ENCODE data around the gene HMCN1.

HMCN1 gene

DNA sequence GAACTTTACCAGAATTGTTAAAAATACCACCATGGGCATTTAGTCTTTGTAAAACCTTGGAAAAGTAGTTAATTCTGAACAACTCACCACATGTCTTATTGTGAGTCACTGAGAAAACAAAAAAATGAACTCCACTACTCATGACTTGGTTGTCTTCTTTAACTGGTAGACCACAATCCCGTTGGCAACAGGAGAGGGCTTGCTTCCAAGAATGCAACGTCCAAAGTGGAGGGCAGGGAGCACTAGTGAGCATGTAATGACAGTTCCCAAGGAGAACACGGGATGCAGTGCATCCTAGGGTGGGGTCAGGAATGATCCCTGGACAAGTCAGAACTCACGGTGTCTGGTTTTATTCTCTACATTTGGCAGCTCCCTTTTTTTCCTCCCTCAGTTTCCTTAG, 15.2 kb upstream of the HMCN1 start:
- Histone ChIP-seq H3K9ac (ENCODE audit: low read length) (no peak overlapping the region), H3K4me3 (ENCODE audit: low read length) (no peak overlapping the region), H3K36me3 (ENCODE audit: control insufficient read depth, insufficient read depth, low read length) (no peaks in the 10 kb centered on the region), H3K4me1 (ENCODE audit: control insufficient read depth, insufficient read depth, low read length) (no peaks in the 10 kb centered on the region), H3K9me3 (ENCODE audit: control insufficient read depth, low read length) (no peaks in the 10 kb centered on the region), H3K27me3 (ENCODE audit: control insufficient read depth, insufficient read depth, low read length) (no peaks in the 10 kb centered on the region)

DNA sequence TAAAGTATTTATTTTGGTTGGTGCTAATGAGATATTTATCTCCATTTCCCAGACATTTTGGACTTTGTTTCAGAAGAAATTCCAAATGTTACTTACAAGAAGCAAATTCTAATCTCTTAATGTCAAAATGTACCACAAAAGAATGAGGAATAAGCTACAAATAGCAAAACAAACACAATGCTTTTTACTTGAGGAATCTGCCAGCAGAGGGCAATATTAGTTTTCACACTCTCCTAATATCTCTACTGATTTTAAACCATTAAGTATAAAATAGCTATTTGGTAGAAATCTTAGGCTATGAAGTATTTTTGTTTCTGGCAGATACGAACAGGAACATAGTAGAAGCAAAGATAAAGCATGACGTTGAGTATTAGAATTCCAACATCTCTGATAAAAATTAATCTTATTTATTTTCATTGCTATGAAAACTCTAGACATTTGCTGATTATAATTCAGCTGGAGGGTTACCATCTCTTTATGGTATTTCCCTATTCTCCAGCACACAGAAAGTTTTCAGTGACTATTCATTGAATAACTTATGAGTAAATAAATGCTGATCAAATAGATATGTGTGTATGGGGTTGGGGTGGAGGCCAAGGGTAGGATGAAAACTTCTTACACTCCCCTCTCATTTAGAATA, 13.4 kb upstream of the HMCN1 start:
- H3K4me3 ChIP-seq (ENCODE audit: low read length), result no peak overlapping the region
- H3K4me1 ChIP-seq (ENCODE audit: control insufficient read depth, insufficient read depth, low read length), result no peaks in the 10 kb centered on the region
- no peaks in the 10 kb centered on the region for H3K27me3 ChIP-seq (ENCODE audit: control insufficient read depth, insufficient read depth, low read length)
- no peak overlapping the region for H3K9ac ChIP-seq (ENCODE audit: low read length)
- no peaks in the 10 kb centered on the region for H3K36me3 ChIP-seq (ENCODE audit: control insufficient read depth, insufficient read depth, low read length)
- H3K9me3 ChIP-seq (ENCODE audit: control insufficient read depth, low read length), result no peaks in the 10 kb centered on the region

DNA sequence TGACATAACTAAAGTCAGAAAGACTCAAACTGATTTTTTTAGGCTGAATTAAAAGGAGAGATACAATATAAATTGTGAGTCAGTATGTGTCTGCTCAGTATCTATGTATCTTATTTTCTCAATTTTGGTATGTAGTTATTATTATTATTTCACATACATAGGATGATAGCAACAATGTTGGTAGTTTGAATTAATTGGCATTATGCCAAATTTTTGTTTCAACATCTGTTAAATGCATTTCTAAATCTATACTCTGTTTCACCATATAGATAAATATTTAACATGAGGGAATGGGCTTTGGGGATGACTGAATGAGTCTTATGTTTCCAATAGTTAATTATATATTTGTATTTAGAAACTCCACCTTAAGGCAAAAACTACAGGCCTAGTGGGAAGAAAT, 12.6 kb upstream of the HMCN1 start:
- H3K4me1 ChIP-seq (ENCODE audit: control insufficient read depth, insufficient read depth, low read length), result no peaks in the 10 kb centered on the region
- no peak overlapping the region for H3K4me3 ChIP-seq (ENCODE audit: low read length)
- H3K27me3 ChIP-seq (ENCODE audit: control insufficient read depth, insufficient read depth, low read length), result no peaks in the 10 kb centered on the region
- no peaks in the 10 kb centered on the region for H3K9me3 ChIP-seq (ENCODE audit: control insufficient read depth, low read length)
- H3K9ac ChIP-seq (ENCODE audit: low read length), result no peak overlapping the region
- H3K36me3 ChIP-seq (ENCODE audit: control insufficient read depth, insufficient read depth, low read length), result no peaks in the 10 kb centered on the region

DNA sequence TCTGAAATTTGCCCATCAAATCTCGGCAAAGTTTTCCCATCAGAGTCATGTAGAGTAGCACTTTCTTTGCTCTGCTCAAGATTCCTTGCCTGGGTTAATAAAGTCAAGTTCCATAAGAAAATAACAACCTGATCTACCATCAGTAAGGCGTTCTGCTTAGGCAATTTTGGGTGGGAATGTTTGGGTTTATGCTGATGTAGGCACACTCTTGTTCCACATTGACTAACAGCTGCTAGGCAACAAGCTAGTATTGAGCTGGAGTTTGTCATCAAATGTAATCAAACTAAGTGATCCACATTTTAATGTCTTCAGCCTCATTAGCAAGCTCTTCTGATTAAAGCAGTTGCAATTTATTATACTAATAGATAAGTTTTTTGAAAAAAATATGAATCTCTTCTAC, 12.1 kb upstream of the HMCN1 start:
- Histone ChIP-seq H3K27me3 (ENCODE audit: control insufficient read depth, insufficient read depth, low read length) (no peaks in the 10 kb centered on the region), H3K36me3 (ENCODE audit: control insufficient read depth, insufficient read depth, low read length) (no peaks in the 10 kb centered on the region), H3K4me3 (ENCODE audit: low read length) (no peak overlapping the region), H3K4me1 (ENCODE audit: control insufficient read depth, insufficient read depth, low read length) (no peaks in the 10 kb centered on the region), H3K9ac (ENCODE audit: low read length) (no peak overlapping the region), H3K9me3 (ENCODE audit: control insufficient read depth, low read length) (no peaks in the 10 kb centered on the region)

- no peaks in the 10 kb centered on the region for H3K36me3 ChIP-seq (ENCODE audit: control insufficient read depth, insufficient read depth, low read length)
- H3K9me3 ChIP-seq (ENCODE audit: control insufficient read depth, low read length), result no peaks in the 10 kb centered on the region
- no peaks in the 10 kb centered on the region for H3K4me1 ChIP-seq (ENCODE audit: control insufficient read depth, insufficient read depth, low read length)
- H3K27me3 ChIP-seq (ENCODE audit: control insufficient read depth, insufficient read depth, low read length), result peaks cover 2% of the 10 kb centered on the region
- H3K9ac ChIP-seq (ENCODE audit: low read length), result no peak overlapping the region
- H3K4me3 ChIP-seq (ENCODE audit: low read length), result no peak overlapping the region
These were observed 6.5 kb upstream of the HMCN1 start for GRCh38 chr1:185727726-185728125.

GRCh38 chr1:185731446-185731845, 2.7 kb upstream of the HMCN1 start:
- H3K36me3 ChIP-seq (ENCODE audit: control insufficient read depth, insufficient read depth, low read length), result no peaks in the 10 kb centered on the region
- peaks cover 34% of the 10 kb centered on the region for H3K27me3 ChIP-seq (ENCODE audit: control insufficient read depth, insufficient read depth, low read length)
- H3K4me1 ChIP-seq (ENCODE audit: control insufficient read depth, insufficient read depth, low read length), result peaks cover 3% of the 10 kb centered on the region
- no peaks in the 10 kb centered on the region for H3K9me3 ChIP-seq (ENCODE audit: control insufficient read depth, low read length)
- no peak overlapping the region for H3K9ac ChIP-seq (ENCODE audit: low read length)
- H3K4me3 ChIP-seq (ENCODE audit: low read length), result no peak overlapping the region

DNA sequence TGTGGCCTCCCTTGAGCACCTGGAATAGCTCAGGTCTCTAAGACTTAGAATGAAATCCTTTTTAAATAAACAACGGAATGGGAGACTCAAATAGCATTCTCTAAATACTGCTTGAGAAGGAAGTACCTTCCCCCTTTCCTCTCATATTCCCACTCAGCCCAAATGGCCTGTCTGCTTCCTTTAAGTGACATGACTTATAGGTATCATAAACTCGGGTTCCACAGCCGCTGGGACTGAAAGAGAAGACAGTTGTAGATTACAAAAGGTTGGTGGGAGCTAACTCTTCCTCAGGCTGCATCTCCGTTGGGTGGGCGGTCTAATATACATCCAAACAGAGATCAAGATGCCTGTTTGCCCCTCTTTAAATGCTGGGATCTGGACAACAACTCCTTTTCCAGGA, 1.2 kb upstream of the HMCN1 start:
- Histone ChIP-seq H3K9me3 (ENCODE audit: control insufficient read depth, low read length) (no peaks in the 10 kb centered on the region), H3K4me1 (ENCODE audit: control insufficient read depth, insufficient read depth, low read length) (peaks cover 3% of the 10 kb centered on the region), H3K9ac (ENCODE audit: low read length) (no peak overlapping the region), H3K4me3 (ENCODE audit: low read length) (no peak overlapping the region), H3K27me3 (ENCODE audit: control insufficient read depth, insufficient read depth, low read length) (peaks cover 34% of the 10 kb centered on the region), H3K36me3 (ENCODE audit: control insufficient read depth, insufficient read depth, low read length) (no peaks in the 10 kb centered on the region)

GRCh38 chr1:185734929-185735700, 924 bp downstream of the HMCN1 start:
- H3K36me3 ChIP-seq (ENCODE audit: control insufficient read depth, insufficient read depth, low read length), result no peaks in the 10 kb centered on the region
- H3K9me3 ChIP-seq (ENCODE audit: control insufficient read depth, low read length), result no peaks in the 10 kb centered on the region
- H3K27me3 ChIP-seq (ENCODE audit: control insufficient read depth, insufficient read depth, low read length), result peaks cover 34% of the 10 kb centered on the region
- H3K9ac ChIP-seq (ENCODE audit: low read length), result no peak overlapping the region
- peaks cover 3% of the 10 kb centered on the region for H3K4me1 ChIP-seq (ENCODE audit: control insufficient read depth, insufficient read depth, low read length)
- H3K4me3 ChIP-seq (ENCODE audit: low read length), result no peak overlapping the region

GRCh38 chr1:185735701-185736064, 1.5 kb downstream of the HMCN1 start:
- Histone ChIP-seq H3K36me3 (ENCODE audit: control insufficient read depth, insufficient read depth, low read length) (no peaks in the 10 kb centered on the region), H3K9ac (ENCODE audit: low read length) (no peak overlapping the region), H3K4me1 (ENCODE audit: control insufficient read depth, insufficient read depth, low read length) (peaks cover 3% of the 10 kb centered on the region), H3K9me3 (ENCODE audit: control insufficient read depth, low read length) (no peaks in the 10 kb centered on the region), H3K27me3 (ENCODE audit: control insufficient read depth, insufficient read depth, low read length) (peaks cover 34% of the 10 kb centered on the region), H3K4me3 (ENCODE audit: low read length) (no peak overlapping the region)

DNA sequence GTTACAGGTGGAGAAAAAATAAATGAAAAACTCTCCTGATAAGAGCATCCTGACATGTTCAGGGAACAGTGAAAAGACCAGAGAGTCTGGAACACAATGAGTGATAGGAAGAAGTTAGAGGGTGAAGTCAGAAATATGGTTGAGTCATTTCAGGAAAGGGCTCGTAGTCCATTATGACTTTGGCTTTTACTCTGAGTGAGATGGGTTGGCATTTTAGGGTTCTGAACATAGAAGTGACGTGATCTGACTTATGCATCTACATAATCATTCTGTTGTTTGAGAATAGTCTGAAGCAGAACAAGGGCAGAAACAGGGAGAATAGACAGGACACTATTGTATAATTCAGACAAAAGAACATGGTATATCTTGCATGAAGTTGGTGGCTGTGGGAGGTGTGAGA, 5.8 kb downstream of the HMCN1 start:
- Histone ChIP-seq H3K4me1 (ENCODE audit: control insufficient read depth, insufficient read depth, low read length) (no peaks in the 10 kb centered on the region), H3K9me3 (ENCODE audit: control insufficient read depth, low read length) (no peaks in the 10 kb centered on the region), H3K36me3 (ENCODE audit: control insufficient read depth, insufficient read depth, low read length) (no peaks in the 10 kb centered on the region), H3K4me3 (ENCODE audit: low read length) (no peak overlapping the region), H3K27me3 (ENCODE audit: control insufficient read depth, insufficient read depth, low read length) (peaks cover 10% of the 10 kb centered on the region), H3K9ac (ENCODE audit: low read length) (no peak overlapping the region)

GRCh38 chr1:185741551-185741950, 7.4 kb downstream of the HMCN1 start:
- Histone ChIP-seq H3K9ac (ENCODE audit: low read length) (no peak overlapping the region), H3K9me3 (ENCODE audit: control insufficient read depth, low read length) (no peaks in the 10 kb centered on the region), H3K4me3 (ENCODE audit: low read length) (no peak overlapping the region), H3K36me3 (ENCODE audit: control insufficient read depth, insufficient read depth, low read length) (no peaks in the 10 kb centered on the region), H3K27me3 (ENCODE audit: control insufficient read depth, insufficient read depth, low read length) (no peaks in the 10 kb centered on the region), H3K4me1 (ENCODE audit: control insufficient read depth, insufficient read depth, low read length) (no peaks in the 10 kb centered on the region)

- Histone ChIP-seq H3K9me3 (ENCODE audit: control insufficient read depth, low read length) (no peaks in the 10 kb centered on the region), H3K4me3 (ENCODE audit: low read length) (no peak overlapping the region), H3K9ac (ENCODE audit: low read length) (no peak overlapping the region), H3K36me3 (ENCODE audit: control insufficient read depth, insufficient read depth, low read length) (no peaks in the 10 kb centered on the region), H3K27me3 (ENCODE audit: control insufficient read depth, insufficient read depth, low read length) (no peaks in the 10 kb centered on the region), H3K4me1 (ENCODE audit: control insufficient read depth, insufficient read depth, low read length) (no peaks in the 10 kb centered on the region)
These were observed 8.2 kb downstream of the HMCN1 start for GRCh38 chr1:185742403-185742802.
